HG03439 (cell line): Measurements from ENCODE around the gene MYO16.
"Not testable (repeated sequence)": the region's sequence is repeated elsewhere in the genome, so short reads cannot be mapped to it uniquely, and the experiment has no call there.

ENCODE experiments used
- ATAC-seq: cut with Tn5 transposase; IDR thresholded peaks from one replicate; pipeline ENCODE4 v1.9.1; 2021; ENCODE audit warnings: mild to moderate bottlenecking, moderate library complexity; ENCODE audit not compliant: unreplicated experiment

MYO16 gene

DNA sequence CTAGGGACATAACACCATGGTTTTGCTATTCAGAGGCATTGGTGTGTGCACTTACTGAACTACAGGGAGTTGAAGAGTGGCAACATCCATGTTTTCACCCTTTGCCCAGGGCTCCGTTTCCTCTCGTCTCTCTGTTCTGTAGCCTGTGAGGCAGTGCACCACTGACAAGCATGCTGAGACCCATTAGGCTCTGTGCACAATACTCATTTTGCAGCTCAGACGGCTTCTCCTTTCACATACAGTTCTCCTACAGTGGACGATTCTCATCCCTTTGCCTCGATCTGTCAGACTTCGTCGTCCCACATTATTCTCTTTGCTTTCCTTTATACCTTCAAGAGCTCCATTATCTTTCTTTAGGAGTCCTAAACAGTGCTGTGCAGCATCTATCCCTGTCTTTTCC is 403.7 kb downstream of the MYO16 start:
- ATAC-seq = no peak

DNA sequence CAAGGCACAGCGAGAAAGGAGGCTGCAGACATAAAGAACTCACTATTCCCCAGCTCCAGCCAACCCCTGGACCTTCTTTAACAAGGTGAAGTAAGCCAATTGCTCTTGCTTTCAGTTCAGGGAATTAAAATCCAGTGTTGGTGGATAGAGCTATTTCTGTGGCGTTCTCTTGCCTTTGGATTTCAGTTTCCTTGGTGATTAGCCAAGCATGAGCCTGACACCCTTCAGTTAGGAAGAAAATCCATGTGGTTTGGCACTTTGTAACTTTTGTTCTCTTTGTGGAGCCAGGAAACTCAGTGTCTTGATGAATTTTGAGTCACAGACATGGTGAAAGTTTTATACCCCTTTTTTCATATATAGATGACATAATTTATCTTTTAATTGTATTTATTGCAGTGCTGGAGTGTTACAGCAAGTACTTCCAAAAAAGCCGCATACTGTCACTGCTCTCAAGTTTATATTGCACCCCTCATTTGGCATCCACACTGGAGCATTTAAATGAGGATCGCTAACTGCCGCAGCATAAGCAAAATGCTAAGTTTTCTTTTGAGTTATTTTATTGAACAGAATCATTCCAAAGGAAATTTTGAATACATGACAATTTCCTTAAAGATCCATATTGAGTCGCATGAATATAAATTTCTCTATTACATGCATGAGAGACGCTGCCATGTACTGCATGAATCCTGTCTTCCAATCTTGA is 406.8 kb downstream of the MYO16 start:
- ATAC-seq = no peak

DNA sequence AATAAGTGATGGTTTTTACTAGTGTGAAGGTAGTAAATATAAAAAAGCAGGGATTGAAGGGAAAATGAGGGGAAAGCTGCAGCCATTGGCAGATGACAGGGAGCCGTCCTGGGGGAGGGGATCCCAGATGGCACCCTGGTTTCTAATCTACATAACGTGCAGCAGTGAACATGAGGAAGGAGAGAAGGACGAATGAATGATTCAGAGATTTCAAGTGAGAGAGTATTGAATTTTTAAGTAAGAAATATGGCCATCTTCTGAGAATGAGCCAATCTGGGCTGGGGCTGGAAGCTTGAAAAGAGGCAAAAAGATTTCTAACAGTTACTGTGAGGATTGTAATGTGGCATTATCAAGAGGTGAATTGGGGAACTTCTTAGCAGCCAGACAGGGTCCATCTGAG is 414.2 kb downstream of the MYO16 start:
- no peak for ATAC-seq

DNA sequence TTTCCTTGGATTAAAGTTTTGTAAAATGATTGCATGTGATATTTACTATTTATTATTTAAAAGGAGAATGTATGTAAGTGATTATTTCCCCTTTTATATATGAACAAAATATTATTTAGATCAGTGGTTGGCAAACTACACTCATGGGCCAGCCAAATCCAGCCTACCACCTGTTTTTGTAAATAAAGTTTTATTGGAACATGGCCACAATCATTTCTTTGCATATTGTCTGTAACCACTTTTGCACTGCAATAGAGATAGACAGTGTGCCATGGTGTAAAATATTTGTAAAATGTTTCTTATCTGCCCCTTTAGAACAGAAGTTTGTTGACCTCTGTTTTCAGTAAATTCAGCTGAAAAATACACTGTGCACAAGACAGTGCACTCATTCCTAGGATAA is 426.4 kb downstream of the MYO16 start:
- ATAC-seq = no peak

DNA sequence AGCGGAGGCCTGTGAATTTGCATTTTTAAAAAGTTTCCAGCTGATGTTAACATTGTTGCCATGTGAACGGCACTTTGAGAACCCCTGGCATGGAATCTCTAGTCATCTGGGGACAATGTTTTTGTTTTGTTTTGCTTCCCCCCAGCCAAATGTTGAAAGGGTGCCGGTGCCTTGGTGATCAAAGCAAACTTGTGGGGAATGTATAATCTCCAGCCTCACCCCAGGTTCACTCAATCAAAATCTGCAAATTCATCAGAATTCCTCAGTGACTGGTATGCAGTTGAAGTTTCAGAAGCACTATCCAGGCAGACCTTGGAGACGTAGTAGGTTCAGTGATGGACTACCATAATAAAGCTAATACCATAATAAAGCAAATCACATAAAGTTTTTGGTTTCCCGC is 428.7 kb downstream of the MYO16 start:
- ATAC-seq = no peak

DNA sequence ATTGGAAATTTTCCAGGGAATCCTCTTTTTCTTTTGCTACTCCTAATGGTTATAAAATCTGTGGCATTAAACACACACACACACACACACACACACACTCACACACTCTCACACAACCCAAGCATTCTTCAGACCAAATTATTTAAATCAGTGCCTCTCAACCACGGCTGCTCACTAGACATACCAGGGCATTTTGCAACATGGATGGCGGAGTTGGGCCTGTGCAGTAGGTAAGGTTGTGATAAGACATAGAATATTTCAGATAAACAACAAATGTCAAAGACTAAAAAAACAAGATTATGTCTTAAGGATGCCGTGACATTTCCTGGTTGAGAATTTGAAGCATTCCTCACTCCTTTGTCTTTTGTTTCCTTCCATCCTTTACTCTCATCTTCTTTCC is 443.1 kb downstream of the MYO16 start:
- no peak for ATAC-seq

DNA sequence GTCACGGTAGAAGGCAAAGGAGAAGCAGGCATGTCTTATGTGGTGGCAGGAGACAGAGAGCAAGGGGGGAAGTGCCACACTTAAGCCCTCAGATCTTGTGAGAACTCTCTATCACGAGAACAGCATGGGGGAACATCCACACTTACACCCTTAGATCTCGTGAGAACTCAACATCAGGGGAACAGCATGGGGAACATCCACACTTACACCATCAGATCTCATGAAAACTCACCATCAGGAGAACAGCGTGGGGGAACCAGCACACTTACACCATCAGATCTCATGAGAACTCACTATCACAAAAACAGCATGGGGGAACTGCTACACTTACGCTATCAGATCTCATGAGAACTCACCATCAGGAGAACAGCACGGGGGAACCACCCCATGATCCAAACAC is 445.0 kb downstream of the MYO16 start:
- no peak for ATAC-seq

DNA sequence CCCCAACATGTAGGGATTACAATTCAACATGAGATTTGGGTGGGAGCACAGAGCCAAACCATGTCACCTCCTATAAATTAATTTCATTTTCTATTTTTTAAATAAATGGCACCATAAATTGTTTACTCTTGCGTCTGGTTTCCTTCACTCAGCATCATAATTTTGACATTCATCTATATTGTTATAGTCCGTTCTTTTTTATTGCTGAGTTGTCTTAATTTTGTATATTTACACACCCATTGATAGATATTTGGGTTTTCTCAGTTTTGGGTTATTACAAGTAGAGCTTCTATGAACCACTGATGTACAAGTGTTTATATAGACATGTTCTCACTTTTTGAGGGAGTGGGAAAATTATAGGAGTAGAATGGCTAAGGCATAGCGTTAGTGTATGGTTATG is 445.4 kb downstream of the MYO16 start:
- no peak for ATAC-seq

DNA sequence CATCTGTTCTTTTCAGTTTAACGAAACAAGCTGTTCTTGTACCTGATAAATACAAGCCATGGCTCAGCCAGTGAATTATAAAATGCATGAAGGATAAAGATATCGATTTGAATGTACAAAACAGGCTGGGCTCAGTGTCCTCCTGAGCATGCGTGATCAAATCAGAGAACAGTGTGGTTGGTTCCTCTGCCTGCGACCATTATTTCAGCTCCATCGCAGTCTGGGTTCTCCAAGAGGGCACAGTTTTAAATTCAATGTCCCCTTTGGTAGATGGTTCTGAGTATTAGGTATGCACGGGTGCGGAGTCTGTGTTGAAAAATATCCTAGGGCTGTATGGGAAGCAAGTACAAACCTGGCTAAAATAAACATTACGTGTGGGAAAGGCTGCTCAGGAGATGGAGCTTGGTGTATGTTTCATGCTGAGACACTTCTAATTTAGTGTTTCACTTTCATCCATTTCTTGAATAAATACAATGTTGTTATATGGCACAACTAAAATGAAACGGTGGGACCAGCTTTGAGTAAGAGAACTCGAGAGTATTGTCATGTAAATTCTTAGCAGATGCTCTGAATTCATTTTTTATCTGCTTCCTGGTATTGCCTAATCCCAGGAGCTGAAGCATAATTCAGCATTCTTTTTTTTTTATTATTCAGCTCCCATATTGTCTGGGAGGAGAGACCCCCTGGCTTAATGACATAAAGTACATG is 458.7 kb downstream of the MYO16 start:
- ATAC-seq = no peak

DNA sequence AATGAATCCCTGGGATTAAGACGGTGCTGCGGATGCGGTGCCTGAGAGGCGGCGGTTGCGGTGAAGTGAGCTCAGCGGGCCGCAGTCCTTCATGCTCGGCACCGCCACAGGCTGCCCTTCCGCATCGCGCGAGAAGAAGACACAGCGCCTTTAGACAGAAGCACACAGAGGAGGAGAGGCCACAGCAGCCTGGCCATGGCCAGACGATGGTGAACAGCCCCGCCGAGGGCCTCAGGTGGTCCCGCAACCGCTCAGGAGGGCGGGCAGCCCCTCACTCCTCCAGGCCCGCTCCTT is 459.2 kb downstream of the MYO16 start:
- ATAC-seq = no peak

DNA sequence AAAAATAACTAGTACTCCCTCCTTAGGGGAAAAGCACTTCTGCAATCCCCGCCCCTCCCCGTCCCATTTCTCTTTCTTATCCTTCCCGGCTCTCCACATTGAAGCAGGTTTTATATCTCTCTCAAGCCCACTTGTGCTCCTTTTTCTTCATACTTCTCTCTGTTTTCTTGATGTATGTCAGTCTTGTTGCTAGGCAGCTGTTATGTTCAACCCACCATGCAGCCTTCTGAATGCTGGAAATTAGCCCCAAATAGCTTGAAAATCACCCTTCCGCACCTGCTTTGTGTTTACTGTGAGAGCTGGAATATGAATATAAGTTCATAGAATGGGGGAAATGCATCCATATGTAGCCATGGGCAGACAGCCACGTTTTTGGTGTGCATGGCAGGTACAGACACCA is 461.4 kb downstream of the MYO16 start:
- no peak for ATAC-seq

DNA sequence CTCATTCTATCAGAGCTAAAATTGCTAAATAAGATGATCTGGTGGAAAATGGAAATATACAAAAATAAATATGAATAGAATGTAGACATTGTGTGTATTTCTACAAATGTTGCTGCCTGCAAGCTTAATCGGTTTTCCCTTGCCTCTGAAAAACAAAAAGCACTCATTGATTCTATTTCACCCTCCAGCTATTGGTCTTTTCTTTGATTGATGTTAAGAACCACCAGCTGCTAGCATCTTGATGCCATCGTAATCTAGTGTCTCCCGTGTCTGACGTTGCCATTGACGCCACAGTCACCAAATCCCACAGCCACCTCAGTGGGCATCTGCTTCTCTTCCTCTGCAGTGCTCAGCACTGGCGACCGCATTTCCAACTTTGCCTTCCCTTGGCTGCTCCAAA is 461.8 kb downstream of the MYO16 start:
- no peak for ATAC-seq

DNA sequence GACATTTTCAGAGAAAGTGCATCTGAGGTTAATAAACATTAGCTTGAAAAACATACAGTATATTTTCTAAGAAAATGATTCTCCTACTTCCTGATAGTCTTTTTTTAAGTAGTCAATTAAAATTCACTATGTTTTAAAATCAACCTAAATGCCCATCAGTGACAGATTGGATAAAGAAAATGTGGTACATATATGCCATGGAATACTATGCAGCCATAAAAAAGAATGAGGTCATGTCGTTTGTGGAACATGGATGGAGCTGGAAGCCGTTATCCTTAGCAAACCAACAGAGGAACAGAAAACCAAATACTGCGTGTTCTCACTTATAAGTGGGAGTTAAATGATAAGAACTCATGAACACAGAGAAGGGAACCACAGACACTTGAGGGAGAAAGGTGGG is 462.8 kb downstream of the MYO16 start:
- ATAC-seq = not testable (repeated sequence)

DNA sequence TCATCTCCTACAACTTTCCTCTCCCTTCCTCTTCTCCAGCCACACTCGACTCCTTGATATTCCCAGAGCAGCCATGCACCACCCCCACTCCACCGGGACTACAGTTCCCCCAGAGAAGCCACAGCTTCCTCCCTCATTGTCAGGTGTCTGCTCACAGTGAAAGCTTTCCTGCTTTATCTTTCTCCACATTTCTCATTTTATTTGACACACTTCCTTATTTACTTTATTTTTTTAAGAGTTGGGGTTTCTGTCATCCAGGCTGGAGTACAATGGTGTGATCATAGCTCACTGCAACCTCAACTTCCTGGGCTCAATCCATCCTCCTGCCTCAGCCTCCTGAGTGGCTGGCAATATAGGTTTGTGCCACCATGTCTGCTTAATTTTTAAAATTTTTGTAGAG is 464.6 kb downstream of the MYO16 start:
- no peak for ATAC-seq

DNA sequence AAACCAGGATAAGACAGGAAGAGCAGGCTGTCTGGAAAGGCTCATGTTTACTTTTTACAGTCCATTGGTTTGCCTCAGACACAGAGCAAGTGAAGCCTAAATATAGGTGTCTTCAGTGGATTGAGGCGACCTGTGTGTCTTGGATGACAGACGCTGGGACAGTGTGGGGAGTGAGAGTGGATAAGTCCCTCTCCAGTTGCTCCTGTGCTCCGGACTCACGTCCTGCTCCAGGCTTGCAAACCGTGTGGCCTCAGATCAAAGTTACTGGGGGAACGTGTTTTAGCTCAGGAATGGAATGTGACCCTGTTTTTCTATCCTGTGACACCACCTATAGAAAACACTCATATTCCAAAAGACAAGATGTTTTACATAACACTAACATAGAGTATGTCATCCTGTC is 465.7 kb downstream of the MYO16 start:
- ATAC-seq = no peak

DNA sequence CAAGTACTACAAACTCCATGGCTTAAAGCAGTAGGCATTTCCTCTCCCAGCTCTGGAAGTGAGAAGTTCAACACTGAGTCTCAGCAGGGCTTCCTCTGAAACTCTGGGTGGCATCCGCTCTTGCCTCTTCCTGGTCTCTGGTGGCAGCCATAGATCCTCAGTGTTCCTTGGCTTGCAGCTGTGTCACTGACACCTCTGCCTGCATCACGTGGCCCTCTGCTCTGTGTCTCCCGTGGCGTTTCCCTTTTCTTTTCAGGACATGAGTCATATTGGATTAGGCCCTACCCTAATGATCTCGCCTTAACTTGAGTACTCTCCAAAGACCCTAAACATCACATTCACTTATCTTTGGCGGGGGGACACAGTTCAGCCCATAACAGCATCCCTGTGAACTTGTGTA is 466.7 kb downstream of the MYO16 start:
- ATAC-seq = no peak

DNA sequence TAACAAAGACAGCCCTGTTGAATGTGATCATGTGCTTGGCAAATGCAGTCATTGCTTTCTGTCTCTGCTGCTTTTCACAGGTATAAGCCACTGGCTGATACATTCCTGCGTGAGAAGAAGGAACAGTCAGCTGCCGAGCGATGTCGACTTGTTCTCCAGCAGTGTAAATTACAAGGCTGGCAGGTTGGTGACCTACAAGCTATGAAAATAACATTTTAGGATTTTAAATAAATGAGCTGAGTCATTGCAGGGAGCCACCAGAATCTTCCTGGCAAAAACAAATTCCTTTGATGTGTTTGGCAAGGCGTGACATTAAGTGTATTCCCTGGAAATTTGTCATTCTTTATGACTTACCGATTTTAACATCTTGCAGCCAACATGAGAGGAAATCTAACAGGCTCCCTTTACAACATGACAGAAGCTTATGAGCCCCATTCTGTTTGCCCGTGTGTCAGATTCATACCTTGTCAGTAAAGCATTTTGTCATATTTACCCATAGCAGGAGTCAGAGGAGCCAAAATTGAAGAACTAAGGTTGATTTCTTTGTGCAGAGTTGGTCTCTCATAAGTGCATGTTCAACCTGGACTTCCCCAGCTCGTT is 471.4 kb downstream of the MYO16 start:
- ATAC-seq = no peak

DNA sequence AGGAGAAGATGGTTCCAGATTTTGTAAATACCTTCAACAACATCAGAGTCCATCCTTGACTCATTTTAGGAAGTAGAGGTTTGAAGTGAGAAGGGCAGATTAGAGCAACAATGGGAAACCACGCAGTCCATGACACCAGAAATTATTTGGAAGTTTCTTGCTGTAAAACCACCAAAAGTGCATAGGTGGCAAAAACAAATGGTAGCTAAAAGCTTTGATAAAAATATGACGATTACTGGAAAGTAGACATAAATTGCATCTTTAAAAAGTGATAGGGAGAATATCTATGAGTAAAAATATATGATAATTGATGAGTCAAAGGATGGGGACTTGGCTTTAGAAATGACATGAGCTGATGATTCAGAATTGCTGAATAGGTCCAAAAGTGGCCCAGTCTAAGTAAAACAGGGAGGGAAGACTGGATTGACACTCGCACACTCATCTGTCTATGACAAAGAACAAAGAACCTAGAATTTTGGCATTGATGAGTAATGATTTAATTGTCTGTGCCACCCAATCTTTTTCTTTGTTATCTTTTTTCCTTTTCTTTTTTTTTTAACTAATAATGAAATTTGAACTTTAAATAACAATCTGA is 472.2 kb downstream of the MYO16 start:
- ATAC-seq = no peak

DNA sequence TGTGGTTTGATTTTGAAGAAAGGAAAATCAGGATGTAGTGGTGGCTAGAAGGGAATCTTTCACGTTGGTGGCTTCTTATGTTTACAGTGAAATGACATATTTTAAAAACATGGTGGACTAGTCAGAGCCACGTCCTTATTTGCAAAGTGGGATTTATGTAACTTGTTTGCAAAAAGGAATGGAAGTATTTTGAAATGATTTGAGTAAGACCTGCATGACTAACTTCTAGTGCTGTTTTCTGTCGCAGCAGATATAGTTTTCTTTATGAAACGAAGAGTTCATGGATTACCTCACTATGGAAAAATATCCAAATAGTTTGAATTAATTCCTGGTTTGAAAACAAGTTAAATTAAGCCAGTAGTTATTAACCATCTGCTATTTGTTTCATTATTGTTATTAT is 476.5 kb downstream of the MYO16 start:
- no peak for ATAC-seq

DNA sequence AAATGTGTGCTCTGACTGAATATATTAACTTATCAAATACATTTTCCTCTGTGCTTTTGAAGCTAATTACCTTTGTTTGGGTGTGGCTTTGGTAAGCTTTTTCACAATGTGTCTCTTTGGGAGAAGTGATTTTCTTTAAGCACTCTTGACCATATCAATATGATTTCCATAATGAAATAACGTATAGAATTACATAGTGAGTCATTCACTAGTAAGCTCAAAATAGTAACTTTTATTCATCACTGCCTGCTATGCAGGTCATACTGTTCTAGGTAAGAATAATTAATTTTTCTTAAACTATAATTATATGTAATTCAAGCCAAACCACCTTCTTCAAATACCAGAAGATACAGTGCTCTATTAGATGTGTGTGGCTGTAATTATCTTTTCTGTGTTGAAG is 480.7 kb downstream of the MYO16 start:
- ATAC-seq = no peak

DNA sequence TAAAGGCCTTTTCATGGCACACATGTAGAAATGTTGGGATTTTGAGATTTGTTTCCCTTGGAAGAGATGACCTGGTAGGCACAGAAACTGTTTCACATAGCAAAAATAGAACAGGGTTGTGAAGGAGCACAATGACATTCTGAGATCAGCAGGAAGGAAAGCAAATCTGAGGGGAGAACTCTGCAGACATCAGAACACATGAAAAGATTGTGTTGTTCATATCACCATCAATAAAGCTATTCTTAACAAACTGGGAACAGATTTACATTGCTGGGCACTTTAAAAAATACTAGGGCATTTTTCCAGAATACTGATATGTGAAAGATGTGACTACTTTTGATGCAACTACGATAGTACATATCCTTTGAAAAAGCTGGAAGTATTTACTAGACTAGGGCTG is 481.7 kb downstream of the MYO16 start:
- ATAC-seq = no peak

DNA sequence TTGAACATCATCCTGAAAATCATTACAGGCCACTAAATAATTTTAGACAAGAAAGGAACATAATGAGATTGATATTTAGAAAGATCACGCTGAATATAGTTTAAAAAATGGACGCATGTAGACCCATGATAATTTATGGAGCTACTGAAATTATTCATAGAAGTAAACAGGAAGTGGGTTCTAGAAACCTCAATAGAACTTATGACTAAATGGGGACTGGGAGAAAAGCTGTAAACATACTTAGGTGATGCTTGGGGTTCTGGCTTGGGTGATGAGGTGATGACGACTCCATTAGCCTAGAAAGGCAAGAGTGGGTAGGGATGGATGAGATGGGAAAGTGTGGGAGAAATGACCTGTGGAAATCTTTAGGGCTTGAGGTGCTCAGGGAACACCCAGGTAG is 484.0 kb downstream of the MYO16 start:
- peak; percentile 71 for ATAC-seq
